Transverse colon (tissue), 4 donors: ENCODE measurements around the gene TMEM119. TPM values are rescaled to one million over a fixed set of nuclear protein-coding genes. Genes with fewer than 3 reads are reported as not detected.

ENCODE experiments used
- DNase-seq: peaks from one replicate; pipeline ENCODE4 v3.0.0-alpha.2; 2019
- H3K27ac ChIP-seq, 4 donors: fragments of 200-600 bp; sonication (generic); 2 replicates each; pipeline ENCODE4 v1.5.1; 2016 to 2018; ENCODE audit warnings: inconsistent platforms in 4 of 4
- H3K27me3 ChIP-seq: fragments of 200-600 bp; sonication (generic); 2 replicates; pipeline ENCODE4 v1.5.1; 2017; ENCODE audit warnings: inconsistent platforms
- H3K36me3 ChIP-seq, 4 donors: fragments of 200-600 bp; sonication (generic); 2 replicates each; pipeline ENCODE4 v1.5.1; 2017 to 2019; ENCODE audit warnings: inconsistent platforms in 4 of 4
- H3K4me1 ChIP-seq, 4 donors: fragments of 200-600 bp; sonication (generic); 2 replicates each; pipeline ENCODE4 v1.5.1; 2017 to 2020; ENCODE audit warnings: inconsistent platforms in 4 of 4
- H3K4me3 ChIP-seq, 4 donors: fragments of 200-600 bp; sonication (generic); 1 replicate in 1 of 4; 2 replicates in 3 of 4; pipeline versions ENCODE4 v1.5.1 to v1.6.1; 2017 to 2019; ENCODE audit warnings: inconsistent platforms in 4 of 4
- H3K9me3 ChIP-seq, 2 donors: fragments of 200-600 bp; sonication (generic); 2 replicates each; pipeline ENCODE4 v1.5.1; 2017 to 2019; ENCODE audit warnings: inconsistent platforms in 2 of 2
- CTCF ChIP-seq, 5 experiments: fragments of 200-600 bp in 3 of 5; fragments of 450-650 bp in 2 of 5; sonication (generic) in 3 of 5; IDR thresholded peaks; 1 replicate in 2 of 5; 2 replicates in 3 of 5; pipeline ENCODE4 v1.5.1; 2016 to 2017; ENCODE audit warnings: antibody characterized with exemption in 5 of 5, inconsistent platforms in 3 of 5, mild to moderate bottlenecking in 2 of 5, moderate library complexity in 1 of 5
- EP300 ChIP-seq: sonication (generic); formaldehyde crosslinking; IDR thresholded peaks from one replicate; pipeline ENCODE4 v1.6.1; 2017; ENCODE audit warnings: antibody characterized with exemption, low read depth
- POLR2A ChIP-seq: fragments of 450-650 bp; IDR thresholded peaks from one replicate; pipeline ENCODE4 v1.6.1; 2016; ENCODE audit warnings: antibody characterized with exemption, mild to moderate bottlenecking, moderate library complexity
- POLR2AphosphoS5 ChIP-seq, 3 donors: sonication (generic); formaldehyde crosslinking; IDR thresholded peaks; one replicate each; pipeline ENCODE4 v1.6.1; 2016; ENCODE audit warnings: antibody characterized with exemption in 3 of 3
- WGBS, 2 donors: methylation state at CpG; one replicate each; pipeline ENCODE4 v1.1.5; 2018; ENCODE audit warnings: low coverage in 1 of 2; 5-methylcytosine and 5-hydroxymethylcytosine counted together
- in situ Hi-C, 4 donors: fragments of 200-750 bp; cut with MboI; loops; one replicate each; pipeline versions ENCODE4 v1.15.0 to v1.15.1; 2017; ENCODE audit warnings: low sequenced_read_pairs in 3 of 4, low pct_ligation_motif_present in 1 of 4, low pct_unique_long_range_greater_than_20kb in 1 of 4
- intact Hi-C: fragments of 100-400 bp; cut with DNase I; formaldehyde crosslinking; loops from one replicate; pipeline ENCODE4 v1.15.1; 2023; ENCODE audit warnings: low total_unique reads
- total RNA-seq, 4 donors: library from RNA; depleted of rRNA; stranded (reverse); fragments of >200 nt; gene quantifications; one replicate each; pipeline ENCODE4 v1.1.0, GENCODE V29; 2016

The TMEM119 gene
- total RNA-seq, 4 donors from 2014 or later = 3.3 to 18.3 (median 9.7) TPM

- Histone ChIP-seq H3K27me3 (no peaks in the 10 kb centered on the region), H3K4me1 (peaks cover 14 to 67% (median 35%) of the 10 kb centered on the region in 4 donors), H3K9me3 (no peaks in the 10 kb centered on the region), H3K4me3 (peak overlapping the region in 2 of 4 donors; percentile 71 to 94), H3K36me3 (peaks cover 0 to 41% (median 20%) of the 10 kb centered on the region in 4 donors), H3K27ac (peak overlapping the region; percentile 90 to 98 (median 96))
- in situ Hi-C loops (loop anchor here in 3 of 4 donors (10.0 to 25.0 kb wide), 3 partner anchors 51 to 524 kb away; partner anchors contain the start of genes ALKBH2 (in 2 of the 3) and UNG (in 2 of the 3)), intact Hi-C loops (loop anchor here (5.0 to 10.0 kb wide), 3 partner anchors 54 to 1609 kb away; partner anchors contain the start of gene TMEM263)
- WGBS, 2 donors = 0% methylated on average over 1 of the region's 1 CpG; no CpG with 5 or more reads in 1 of the 2 donors
- TF ChIP-seq POLR2AphosphoS5 (IDR thresholded peaks at IDR 0.05) (no peak), EP300 (no peak), POLR2A (no peak), CTCF (IDR thresholded peaks at IDR 0.05) (no peak)
- no peak for DNase-seq
Measured at GRCh38 chr12:108563804-108564151, 34.1 kb downstream of the TMEM119 start.

GRCh38 chr12:108563136-108563803 lies 34.6 kb downstream of the TMEM119 start:
- intact Hi-C loops = loop anchor here (5.0 to 10.0 kb wide), 3 partner anchors 54 to 1608 kb away; partner anchors contain the start of gene TMEM263
- 0 to 3% methylated on average over 4 to 14 of the region's 14 CpGs for WGBS, 2 donors

GRCh38 chr12:108562348-108563135 lies 35.3 kb downstream of the TMEM119 start, which contains the start of gene ISCU:
TSS of gene ISCU (plus strand) at chr12:108562596. CDS start at chr12:108562623, 27 bp downstream.
- peak; percentile 99 for DNase-seq
- in situ Hi-C loops = loop anchor here in 3 of 4 donors (10.0 to 25.0 kb wide), 3 partner anchors 52 to 525 kb away; partner anchors contain the start of genes ALKBH2 (in 2 of the 3) and UNG (in 2 of the 3)
- H3K27me3 ChIP-seq = no peaks in the 10 kb centered on the region
- H3K9me3 ChIP-seq = no peaks in the 10 kb centered on the region
- peaks cover 19 to 67% (median 45%) of the 10 kb centered on the region in 4 donors for H3K4me1 ChIP-seq
- H3K36me3 ChIP-seq = peaks cover 0 to 36% (median 16%) of the 10 kb centered on the region in 4 donors
- intact Hi-C loops = loop anchor here (5.0 to 10.0 kb wide), 3 partner anchors 55 to 1608 kb away; partner anchors contain the start of gene TMEM263
- TF ChIP-seq POLR2AphosphoS5 (IDR thresholded peaks at IDR 0.05) (peak; percentile 91 to 92 (median 92)), POLR2A (peak; percentile 96), CTCF (IDR thresholded peaks at IDR 0.05) (no peak), EP300 (no peak)
- H3K4me3 ChIP-seq = peak within 1 kb of the TSS; percentile 71 to 98 (median 96)
- H3K27ac ChIP-seq = peak within 1 kb of the TSS; percentile 90 to 98 (median 96)
- WGBS, 2 donors = 1% methylated on average over 46 of the region's 72 CpGs; no CpG with 5 or more reads in 1 of the 2 donors

More at GRCh38 chr12:108563136-108563803, 34.6 kb downstream of the TMEM119 start:
- Histone ChIP-seq H3K4me1 (peaks cover 17 to 67% (median 39%) of the 10 kb centered on the region in 4 donors), H3K36me3 (peaks cover 0 to 40% (median 20%) of the 10 kb centered on the region in 4 donors), H3K4me3 (peak overlapping the region; percentile 71 to 98 (median 96)), H3K27ac (peak overlapping the region; percentile 90 to 98 (median 96)), H3K9me3 (no peaks in the 10 kb centered on the region), H3K27me3 (no peaks in the 10 kb centered on the region)
- in situ Hi-C loops = loop anchor here in 3 of 4 donors (10.0 to 25.0 kb wide), 3 partner anchors 52 to 524 kb away; partner anchors contain the start of genes ALKBH2 (in 2 of the 3) and UNG (in 2 of the 3)
- TF ChIP-seq CTCF (IDR thresholded peaks at IDR 0.05) = peak; percentile 81 to 94 (median 86)
- peak; percentile 77 to 92 (median 90) for TF ChIP-seq POLR2AphosphoS5 (IDR thresholded peaks at IDR 0.05)
- peak; percentile 81 for TF ChIP-seq POLR2A
- no peak for TF ChIP-seq EP300
- DNase-seq = peak; percentile 92
